DMS53 treated with DMSO at 0.1 percent for 48 hours (cell line): ENCODE data around the gene ARAP2.
"Not testable (repeated sequence)": the region's sequence is repeated elsewhere in the genome, so short reads cannot be mapped to it uniquely, and the experiment has no call there.

ENCODE experiments used
- DNase-seq: peaks from one replicate; lab custom pipeline; 2025; ENCODE audit not compliant: unreplicated experiment; lab: John Stamatoyannopoulos, UW

ARAP2 gene

DNA sequence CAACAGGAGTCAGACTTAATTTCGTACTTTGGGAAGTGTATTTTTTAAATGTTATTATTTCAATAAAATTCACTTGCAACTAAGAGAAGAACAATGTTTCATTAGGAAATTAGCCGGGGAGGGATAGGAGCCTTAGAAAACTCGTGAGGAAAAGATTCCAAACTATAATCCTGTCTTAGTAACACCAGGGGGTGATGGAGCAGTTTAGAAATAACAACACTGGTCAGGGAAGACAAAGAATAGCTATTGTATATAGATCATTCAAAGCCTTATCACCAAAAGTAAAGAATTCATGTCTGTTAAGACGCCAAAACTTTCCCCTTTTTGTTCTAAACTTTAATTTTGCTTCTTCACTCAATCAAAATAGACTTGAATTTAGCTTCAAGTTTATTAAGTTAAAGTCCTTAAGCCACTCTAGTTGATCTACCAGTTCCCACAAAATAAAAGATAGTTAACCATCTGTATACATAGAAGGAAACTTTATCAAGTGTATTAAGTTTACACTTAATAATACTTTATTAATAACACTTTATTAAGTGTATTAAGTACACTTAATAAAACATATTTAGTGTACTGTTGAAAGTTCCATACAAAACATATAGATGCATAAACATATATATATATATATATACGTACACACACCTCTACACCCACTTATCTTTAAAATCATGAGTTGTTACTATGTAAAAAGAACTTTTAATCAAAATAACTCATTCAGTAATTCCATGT is 60.5 kb downstream of the ARAP2 start:
- no peak for DNase-seq

- DNase-seq: no peak
These were observed 61.1 kb downstream of the ARAP2 start for GRCh38 chr4:36183232-36183631.

DNA sequence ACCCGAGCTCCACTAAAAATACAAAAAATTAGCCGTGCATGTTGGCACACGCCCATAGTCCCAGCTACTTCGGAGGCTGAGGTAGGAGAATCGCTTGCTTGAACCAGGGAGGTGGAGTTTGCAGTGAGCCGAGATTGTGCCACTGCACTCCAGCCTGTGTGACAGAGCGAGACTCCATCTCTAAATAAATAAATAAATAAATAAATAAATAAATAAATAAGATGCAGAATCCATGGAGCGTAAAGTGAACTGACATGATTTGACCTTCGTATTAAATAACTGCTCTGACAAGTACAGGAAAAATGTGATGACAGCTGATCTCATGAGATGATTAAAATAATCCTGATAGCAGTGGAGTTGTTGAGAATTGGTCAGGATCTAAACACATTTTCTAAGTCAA is 62.0 kb downstream of the ARAP2 start:
- not testable (repeated sequence) for DNase-seq

GRCh38 chr4:36180206-36180605 is 64.1 kb downstream of the ARAP2 start:
- no peak for DNase-seq

DNA sequence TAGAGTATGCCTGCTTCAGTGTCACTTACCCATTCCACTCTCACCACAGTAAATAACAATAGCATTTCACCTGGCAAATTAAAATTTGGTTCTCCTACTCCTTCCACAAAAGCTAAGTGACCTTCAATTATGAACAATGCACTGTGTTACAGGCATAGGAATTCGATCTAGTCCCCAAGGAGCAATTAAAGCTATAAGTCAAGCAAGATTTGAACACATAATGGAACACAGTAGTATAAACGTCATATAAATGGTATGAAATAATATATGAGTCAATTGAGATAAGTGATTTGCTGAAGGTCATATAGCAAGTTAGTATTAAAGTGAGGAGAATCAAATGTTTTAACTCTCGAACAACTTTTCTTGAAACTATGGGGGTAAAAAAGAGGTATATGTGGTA is 65.8 kb downstream of the ARAP2 start:
- no peak for DNase-seq

DNA sequence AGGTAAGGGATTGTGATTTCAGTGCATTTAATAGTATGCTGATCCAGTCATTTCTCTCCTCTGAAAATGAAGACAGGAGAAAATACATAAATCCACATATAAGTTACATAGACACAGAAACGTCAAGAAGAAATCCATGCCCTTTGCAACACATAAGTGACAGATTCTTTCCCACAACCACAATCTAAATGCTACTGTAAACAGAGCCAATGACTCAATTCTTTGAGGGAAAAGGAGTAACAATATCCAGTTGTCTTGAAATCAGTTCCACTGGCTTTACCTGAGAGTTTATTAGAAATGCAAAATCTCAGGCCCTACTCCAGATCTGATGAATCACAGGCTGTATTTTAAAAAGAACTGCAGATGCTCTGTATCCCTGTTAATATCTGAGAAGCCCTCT is 66.4 kb downstream of the ARAP2 start:
- DNase-seq: no peak

- no peak for DNase-seq
These were observed 69.7 kb downstream of the ARAP2 start for GRCh38 chr4:36174570-36174969.

GRCh38 chr4:36173905-36174304 is 70.4 kb downstream of the ARAP2 start:
- no peak for DNase-seq

- no peak for DNase-seq
These were observed 71.7 kb downstream of the ARAP2 start for GRCh38 chr4:36172656-36173055.

DNA sequence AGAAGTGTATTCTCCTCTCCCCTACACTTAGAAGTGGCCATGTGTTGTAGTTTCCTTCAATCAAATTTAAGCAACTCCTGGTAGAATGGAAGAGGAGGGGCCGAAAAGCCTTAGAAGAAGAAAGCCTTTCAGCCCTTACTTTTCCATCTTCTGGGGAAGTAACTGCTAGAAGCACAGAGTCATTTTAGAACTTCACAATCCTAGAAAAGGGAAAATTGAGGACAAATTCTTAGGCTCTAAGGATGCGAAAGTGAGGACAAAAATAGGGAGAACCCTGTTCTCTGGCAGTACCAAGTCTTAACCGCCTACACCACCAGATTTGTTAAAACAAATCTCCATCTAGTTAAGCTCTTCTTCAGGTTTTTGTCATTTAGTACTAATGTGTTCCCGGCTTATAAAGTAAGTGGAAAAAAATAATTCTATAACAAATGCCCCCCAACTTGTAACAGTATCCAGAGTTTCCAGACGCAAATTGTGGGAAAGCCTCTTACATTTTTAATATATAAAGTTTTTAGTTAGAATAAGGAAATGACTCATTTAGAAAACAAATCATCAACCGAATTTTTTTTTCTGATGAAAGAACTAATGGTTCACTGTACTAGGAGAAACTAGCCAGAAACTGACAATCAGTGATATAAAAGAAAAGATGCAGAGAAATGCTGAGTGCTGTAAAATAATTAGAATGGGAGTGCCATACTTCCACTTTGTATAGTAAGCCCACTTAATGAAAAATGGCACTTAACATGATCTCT is 76.0 kb downstream of the ARAP2 start:
- no peak for DNase-seq

DNA sequence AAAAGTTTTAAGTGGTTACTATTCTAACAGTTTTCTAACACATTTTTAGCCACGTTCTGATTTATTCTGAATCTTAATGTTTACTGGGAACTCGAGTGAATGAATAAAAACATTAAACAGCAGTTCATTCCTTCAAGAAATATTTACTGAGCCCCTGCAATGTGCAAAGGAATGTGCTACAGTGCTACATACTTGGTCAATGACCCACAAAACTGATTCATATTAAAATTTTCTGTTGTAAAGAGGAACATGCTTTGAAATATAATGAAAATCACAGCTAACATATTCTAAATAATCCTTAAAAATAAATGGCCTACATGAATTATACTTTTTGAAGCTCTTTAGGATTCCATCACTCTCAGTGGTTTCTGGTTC is 78.7 kb downstream of the ARAP2 start:
- no peak for DNase-seq

DNA sequence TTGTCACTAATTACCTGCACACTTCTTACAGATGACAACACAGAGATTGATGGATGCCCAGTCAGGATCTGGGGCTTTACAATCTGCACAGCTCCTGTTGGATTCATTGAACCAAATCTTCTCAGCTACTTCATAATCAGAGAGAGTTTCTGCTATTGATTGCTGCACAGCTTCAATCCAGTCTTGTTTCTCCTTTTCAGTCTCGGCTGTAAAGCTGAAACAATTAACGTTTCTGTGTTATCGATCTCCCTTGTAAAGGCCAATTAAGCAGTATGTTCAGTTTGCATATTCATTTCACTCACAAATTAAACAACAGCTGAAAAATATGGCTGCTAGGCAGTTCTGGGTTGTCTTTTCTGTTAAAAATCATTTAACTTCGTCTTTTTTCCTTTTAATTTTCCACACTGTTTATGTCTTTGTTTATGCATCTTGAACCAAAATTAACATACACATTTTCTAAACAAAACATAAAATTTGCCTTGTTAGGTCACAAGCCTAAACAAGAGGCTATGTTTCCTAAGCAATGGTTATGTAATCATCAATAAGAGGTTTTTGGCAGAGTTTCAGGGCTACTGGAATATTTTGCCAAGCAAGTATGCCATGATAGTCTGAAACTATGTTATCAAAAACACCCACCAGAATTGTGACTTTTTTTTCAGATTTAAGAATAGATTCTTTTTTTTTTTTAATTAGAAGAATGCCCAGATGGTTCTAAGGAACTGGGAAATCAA is 79.2 kb downstream of the ARAP2 start:
- no peak for DNase-seq

GRCh38 chr4:36163198-36163597 is 81.1 kb downstream of the ARAP2 start:
- no peak for DNase-seq

DNA sequence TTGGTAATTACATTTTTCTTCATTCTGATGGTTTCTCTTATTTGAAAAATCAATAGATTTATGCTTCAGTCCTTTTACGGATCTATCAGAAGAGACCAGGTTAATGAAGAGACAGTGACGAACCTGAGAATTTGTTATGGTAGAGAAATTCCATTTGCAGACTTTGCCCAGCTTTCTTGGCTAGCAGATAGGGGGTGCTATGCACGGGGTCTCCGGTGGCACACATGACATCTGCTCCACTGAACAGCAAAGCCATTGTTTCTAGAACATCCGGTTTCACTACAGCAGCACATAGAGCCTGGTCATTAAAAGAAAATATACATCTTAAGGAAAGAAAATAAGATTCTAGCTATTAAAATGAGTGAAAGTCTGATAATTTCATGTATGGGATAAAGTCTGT is 85.1 kb downstream of the ARAP2 start:
- DNase-seq: no peak

DNA sequence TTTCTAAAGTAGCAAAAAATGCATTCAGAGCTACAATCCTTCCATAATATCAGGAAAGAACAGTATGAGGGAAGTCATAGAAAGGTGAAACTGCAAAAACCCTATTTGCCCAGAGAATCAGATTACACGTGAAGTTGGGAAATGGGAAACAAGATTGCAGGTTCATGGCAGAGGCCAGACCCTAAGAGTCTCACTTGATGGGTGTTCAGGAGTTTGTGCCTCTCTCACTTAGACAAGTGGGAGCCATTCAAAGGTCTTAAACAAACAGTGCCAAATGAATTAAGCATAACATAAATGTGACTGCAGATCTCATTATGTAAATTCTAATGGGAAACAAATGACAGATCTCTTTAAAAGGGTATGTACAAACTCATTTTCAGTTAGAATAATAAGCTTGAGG is 91.6 kb downstream of the ARAP2 start:
- no peak for DNase-seq

GRCh38 chr4:36142504-36142903 is 101.8 kb downstream of the ARAP2 start:
- DNase-seq: no peak

- DNase-seq: no peak
These were observed 103.1 kb downstream of the ARAP2 start for GRCh38 chr4:36141186-36141585.

GRCh38 chr4:36140421-36140820 is 103.9 kb downstream of the ARAP2 start:
- no peak for DNase-seq

DNA sequence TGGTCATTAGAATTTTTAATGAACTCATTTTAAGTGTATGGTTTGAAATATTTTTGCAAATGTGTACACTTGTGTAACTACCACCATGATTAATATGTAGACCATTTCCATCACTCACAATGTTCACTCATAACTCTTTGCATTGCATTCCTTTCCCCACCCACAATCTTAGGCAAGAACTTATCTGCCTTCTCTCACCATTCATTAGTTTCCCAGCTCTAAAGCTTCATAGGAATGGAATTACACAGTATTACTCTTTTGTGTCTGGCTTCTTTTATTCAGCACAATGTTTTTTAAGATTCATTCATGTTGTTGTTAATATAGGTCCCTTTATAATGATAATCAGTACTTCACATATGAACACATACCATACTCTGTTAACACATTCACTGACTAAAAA is 106.1 kb downstream of the ARAP2 start:
- DNase-seq: no peak

- DNase-seq: no peak
These were observed 107.0 kb downstream of the ARAP2 start for GRCh38 chr4:36137336-36137735.

DNA sequence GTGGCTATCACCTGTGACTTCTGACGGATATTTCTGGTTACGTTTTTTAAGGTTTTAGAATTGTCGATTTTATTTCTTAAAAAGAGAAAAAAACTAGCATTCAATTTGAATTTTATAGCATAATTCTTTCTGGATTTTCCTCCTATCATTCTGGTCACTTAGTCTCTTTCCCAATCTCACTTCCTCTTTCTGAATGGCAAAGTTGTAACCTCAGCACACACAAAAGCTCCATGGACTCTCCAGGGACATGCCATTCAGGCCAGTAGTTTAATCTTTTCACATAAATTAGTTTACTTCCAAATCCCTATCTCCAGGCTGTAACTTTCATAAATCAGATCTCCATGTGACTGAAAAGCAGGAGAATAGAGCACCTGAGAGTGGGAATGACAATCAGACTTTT is 110.7 kb downstream of the ARAP2 start:
- no peak for DNase-seq

GRCh38 chr4:36133086-36133485 is 111.2 kb downstream of the ARAP2 start:
- DNase-seq: no peak
